A673 (cell line): ENCODE data around the gene NPR3. TPM values are rescaled to one million over a fixed set of nuclear protein-coding genes. Genes with fewer than 3 reads are reported as not detected.

ENCODE experiments used
- BruUV-seq: library from RNA; stranded (reverse); fragments of 400-500 nt; replicated peaks from 2 replicates; lab custom pipeline; 2021; lab: Mats Ljungman, UMichigan
- CTCF ChIA-PET: fragments of 300-600 bp; sonication (Branson Sonifier 250); formaldehyde crosslinking; loops from one replicate; lab custom pipeline; 2022; ENCODE audit warnings: antibody characterized with exemption; lab: Charles Lee
- POLR2A ChIA-PET: fragments of 300-600 bp; sonication (Branson Sonifier 250); formaldehyde crosslinking; loops from one replicate; lab custom pipeline; 2022; ENCODE audit warnings: antibody characterized with exemption; ENCODE audit not compliant: low non-redundant PET; lab: Charles Lee
- DNase-seq: peaks from one replicate; pipeline ENCODE4 v3.0.0-alpha.2; 2015; ENCODE audit warnings: low spot score
- H3K27ac ChIP-seq: fragments of 200-600 bp; sonication (generic); 2 replicates; pipeline ENCODE4 v1.5.1; 2016; ENCODE audit warnings: mixed run types, low read depth, mild to moderate bottlenecking, mixed read lengths, antibody characterized with exemption, low read length; ENCODE audit not compliant: poor library complexity, severe bottlenecking
- H3K27me3 ChIP-seq: fragments of 200-600 bp; sonication (generic); replicated peaks from 2 replicates; pipeline ENCODE4 v1.6.1; 2017; ENCODE audit warnings: mixed run types, low read depth, mild to moderate bottlenecking, mixed read lengths, antibody characterized with exemption, low read length; ENCODE audit not compliant: insufficient read depth, poor library complexity
- H3K36me3 ChIP-seq: fragments of 200-600 bp; sonication (generic); 2 replicates; pipeline ENCODE4 v1.6.1; 2016; ENCODE audit warnings: mixed run types, mild to moderate bottlenecking, mixed read lengths, antibody characterized with exemption, low read length; ENCODE audit not compliant: insufficient read depth, poor library complexity, severe bottlenecking
- H3K4me1 ChIP-seq: fragments of 200-600 bp; sonication (generic); 2 replicates; pipeline ENCODE4 v1.6.1; 2017; ENCODE audit warnings: mixed run types, mild to moderate bottlenecking, mixed read lengths, antibody characterized with exemption, low read length; ENCODE audit not compliant: insufficient read depth, poor library complexity, severe bottlenecking
- H3K4me3 ChIP-seq: fragments of 200-600 bp; sonication (generic); 2 replicates; pipeline ENCODE4 v1.5.1; 2016; ENCODE audit warnings: low read depth, mixed run types, mild to moderate bottlenecking, mixed read lengths, low read length; ENCODE audit not compliant: poor library complexity, severe bottlenecking
- H3K9me3 ChIP-seq: fragments of 200-600 bp; sonication (generic); 2 replicates; pipeline ENCODE4 v1.6.1; 2016; ENCODE audit warnings: mixed run types, low read depth, mild to moderate bottlenecking, mixed read lengths, antibody characterized with exemption, low read length; ENCODE audit not compliant: poor library complexity, severe bottlenecking
- EZH2 ChIP-seq: fragments of 200-600 bp; sonication (generic); IDR thresholded peaks from 2 replicates; pipeline ENCODE4 v1.6.1; 2017; ENCODE audit warnings: borderline replicate concordance, low read depth, mild to moderate bottlenecking, mixed read lengths, antibody characterized with exemption, low read length; ENCODE audit not compliant: poor library complexity, severe bottlenecking
- intact Hi-C: fragments of 100-400 bp; cut with micrococcal nuclease; formaldehyde crosslinking; loops from one replicate; pipeline ENCODE4 v1.10.0; 2022; ENCODE audit not compliant: unreplicated experiment
- total RNA-seq: library from RNA; stranded (reverse); gene quantifications from 2 replicates; pipeline ENCODE4 v1.2.3, GENCODE V29; 2021
- TF ChIP-seq, protein P1 (sequence below): fragments of 300-800, 200-600 bp; sonication (generic); conservative IDR thresholded peaks from 2 replicates; pipeline ENCODE4 v1.5.1; 2017; ENCODE audit warnings: low read depth, mild to moderate bottlenecking, antibody characterized with exemption, low read length, moderate library complexity, mixed read lengths

Gene NPR3
- total RNA-seq, 1 experiment from 2014 or later = 5.3 TPM

DNA sequence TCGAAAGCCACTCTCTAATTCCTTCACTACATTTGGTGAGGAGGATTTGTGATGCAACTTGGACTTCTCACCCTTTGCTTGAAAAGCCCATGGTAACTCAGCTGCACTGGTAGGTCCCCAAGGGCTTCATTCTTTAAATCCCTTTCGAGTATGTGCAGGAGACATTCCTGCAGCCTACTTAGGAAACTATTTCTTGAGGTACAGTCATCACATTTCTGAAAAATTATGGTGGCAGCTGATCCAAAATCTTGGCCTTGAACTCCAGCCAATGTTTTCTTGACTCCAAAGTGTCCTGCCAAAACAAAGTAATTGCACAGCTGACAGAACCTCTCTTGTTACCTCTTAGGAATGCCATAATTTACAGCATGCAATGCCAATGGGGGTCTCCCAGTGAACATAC is 99.7 kb downstream of the NPR3 start:
- DNase-seq = no peak
- TF ChIP-seq, protein P1, sequence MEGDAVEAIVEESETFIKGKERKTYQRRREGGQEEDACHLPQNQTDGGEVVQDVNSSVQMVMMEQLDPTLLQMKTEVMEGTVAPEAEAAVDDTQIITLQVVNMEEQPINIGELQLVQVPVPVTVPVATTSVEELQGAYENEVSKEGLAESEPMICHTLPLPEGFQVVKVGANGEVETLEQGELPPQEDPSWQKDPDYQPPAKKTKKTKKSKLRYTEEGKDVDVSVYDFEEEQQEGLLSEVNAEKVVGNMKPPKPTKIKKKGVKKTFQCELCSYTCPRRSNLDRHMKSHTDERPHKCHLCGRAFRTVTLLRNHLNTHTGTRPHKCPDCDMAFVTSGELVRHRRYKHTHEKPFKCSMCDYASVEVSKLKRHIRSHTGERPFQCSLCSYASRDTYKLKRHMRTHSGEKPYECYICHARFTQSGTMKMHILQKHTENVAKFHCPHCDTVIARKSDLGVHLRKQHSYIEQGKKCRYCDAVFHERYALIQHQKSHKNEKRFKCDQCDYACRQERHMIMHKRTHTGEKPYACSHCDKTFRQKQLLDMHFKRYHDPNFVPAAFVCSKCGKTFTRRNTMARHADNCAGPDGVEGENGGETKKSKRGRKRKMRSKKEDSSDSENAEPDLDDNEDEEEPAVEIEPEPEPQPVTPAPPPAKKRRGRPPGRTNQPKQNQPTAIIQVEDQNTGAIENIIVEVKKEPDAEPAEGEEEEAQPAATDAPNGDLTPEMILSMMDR = no peak
- TF ChIP-seq EZH2 = no peak
- Histone ChIP-seq H3K9me3 (no peaks in the 10 kb centered on the region), H3K4me3 (no peak overlapping the region), H3K27ac (no peak overlapping the region), H3K36me3 (no peaks in the 10 kb centered on the region), H3K27me3 (no peaks in the 10 kb centered on the region), H3K4me1 (no peaks in the 10 kb centered on the region)
- CTCF ChIA-PET = no interaction called here
- POLR2A ChIA-PET = no interaction called here
- intact Hi-C loops = no loop called here
- no TSS peak for BruUV-seq

DNA sequence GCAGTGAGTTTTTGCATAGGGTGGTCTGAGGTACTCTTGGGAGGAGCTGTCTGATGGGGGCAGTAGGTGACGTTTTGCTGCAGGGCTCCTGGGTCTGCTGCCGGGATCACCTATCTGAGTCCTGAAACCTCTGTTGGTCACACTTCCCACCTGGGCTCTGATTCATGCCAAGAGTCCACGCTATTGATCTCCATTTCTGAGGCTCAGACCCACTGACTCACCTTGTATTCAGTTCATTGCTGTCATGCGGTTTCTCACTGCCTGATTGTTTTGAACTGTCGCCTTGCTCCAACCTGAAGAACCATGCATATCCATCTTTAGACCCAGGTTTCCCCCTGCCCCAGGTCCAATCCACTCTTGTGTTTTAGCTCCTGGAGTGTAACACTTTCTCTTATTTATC is 101.3 kb downstream of the NPR3 start:
- H3K4me1 ChIP-seq = no peaks in the 10 kb centered on the region
- DNase-seq = no peak
- no peak overlapping the region for H3K27ac ChIP-seq
- TF ChIP-seq, protein P1 = no peak
- TF ChIP-seq EZH2 = no peak
- intact Hi-C loops = no loop called here
- H3K36me3 ChIP-seq = no peaks in the 10 kb centered on the region
- no peaks in the 10 kb centered on the region for H3K9me3 ChIP-seq
- CTCF ChIA-PET = no interaction called here
- no TSS peak for BruUV-seq
- no peak overlapping the region for H3K4me3 ChIP-seq
- POLR2A ChIA-PET = no interaction called here
- H3K27me3 ChIP-seq = no peaks in the 10 kb centered on the region

DNA sequence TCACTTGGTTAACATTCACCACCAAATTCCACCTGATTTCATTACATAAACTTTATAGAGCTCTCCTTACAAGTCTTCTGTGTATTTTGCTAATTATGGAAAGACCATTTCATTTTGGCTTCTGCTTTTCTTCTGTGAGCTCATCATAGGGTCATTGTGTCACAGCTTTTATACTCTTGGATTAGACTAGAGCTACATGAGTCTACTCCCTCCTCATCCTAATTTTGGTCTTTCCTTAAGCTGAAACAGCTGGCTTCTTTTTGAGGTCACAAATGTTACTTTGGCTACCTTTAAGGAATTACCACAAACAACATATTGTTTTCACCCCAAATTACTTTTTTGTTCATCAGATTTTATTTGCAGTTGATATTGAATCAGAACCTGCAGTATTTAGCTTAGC is 103.0 kb downstream of the NPR3 start:
- no peaks in the 10 kb centered on the region for H3K9me3 ChIP-seq
- H3K36me3 ChIP-seq = no peaks in the 10 kb centered on the region
- no peak overlapping the region for H3K4me3 ChIP-seq
- ChIA-PET POLR2A (no interaction called here), CTCF (no interaction called here)
- intact Hi-C loops = no loop called here
- H3K4me1 ChIP-seq = no peaks in the 10 kb centered on the region
- BruUV-seq = no TSS peak
- H3K27ac ChIP-seq = no peak overlapping the region
- TF ChIP-seq, protein P1 = no peak
- no peak for TF ChIP-seq EZH2
- no peaks in the 10 kb centered on the region for H3K27me3 ChIP-seq
- no peak for DNase-seq
